HCT116 (cell line): ENCODE measurements around the gene TOP1. TPM values are rescaled to one million over a fixed set of nuclear protein-coding genes. Genes with fewer than 3 reads are reported as not detected.

Experiments
- ATAC-seq: fragments of 200-7000 bp; cut with Tn5 transposase; 2 replicates; pipeline ENCODE4 v1.9.1; 2020; ENCODE audit warnings: mild to moderate bottlenecking, moderate library complexity
- BruUV-seq: library from RNA; stranded (reverse); fragments of 400-500 nt; replicated peaks from 2 replicates; lab custom pipeline; 2021; lab: Mats Ljungman, UMichigan
- CTCF ChIA-PET: fragments of 300-600 bp; sonication (Branson Sonifier 250); formaldehyde crosslinking; loops from one replicate; lab custom pipeline; 2021; ENCODE audit warnings: antibody characterized with exemption; lab: Charles Lee
- POLR2A ChIA-PET: fragments of 300-600, 350-600 bp; sonication (Branson Sonifier 250); formaldehyde crosslinking; loops from one replicate; lab custom pipeline; 2021; ENCODE audit warnings: antibody characterized with exemption; lab: Charles Lee
- RAD21 ChIA-PET, 2 experiments: fragments of 300-600 bp; sonication (Branson Sonifier 250); formaldehyde crosslinking; loops; one replicate each; lab custom pipeline; 2023; ENCODE audit warnings: low total read pairs in 2 of 2; ENCODE audit not compliant: uncharacterized antibody in 2 of 2, unreplicated experiment in 2 of 2, low non-redundant PET in 1 of 2; lab: Charles Lee
- DNase-seq: peaks from one replicate; pipeline ENCODE4 v3.0.0-alpha.2; 2010; ENCODE audit warnings: low read depth, low spot score
- H2AFZ ChIP-seq: fragments of 200-600 bp; shearing (Covaris generic), sonication (generic); 2 replicates; pipeline ENCODE4 v1.6.1; 2017; ENCODE audit warnings: low read depth, mixed run types, mixed read lengths, antibody characterized with exemption, low read length; ENCODE audit not compliant: poor library complexity, severe bottlenecking
- H3K27ac ChIP-seq: 2 replicates; pipeline ENCODE4 v1.5.1; 2012; ENCODE audit warnings: low read depth, low read length
- H3K27me3 ChIP-seq: fragments of 200-600 bp; sonication (generic); 2 replicates; pipeline ENCODE4 v1.6.1; 2016; ENCODE audit warnings: mixed run types, low read length, mixed read lengths; ENCODE audit not compliant: insufficient read depth
- H3K36me3 ChIP-seq, 2 experiments: fragments of 200-500 bp in 1 of 2; fragments of 200-600 bp in 1 of 2; sonication (Bioruptor generic) in 1 of 2; sonication (generic) in 1 of 2; 2 replicates each; pipeline versions ENCODE4 v1.5.1 to v1.6.1; 2014 to 2016; ENCODE audit warnings: low read length in 2 of 2, inconsistent platforms in 1 of 2, mixed read lengths in 1 of 2, mixed run types in 1 of 2; ENCODE audit not compliant: insufficient read depth in 2 of 2, control insufficient read depth in 1 of 2
- H3K4me1 ChIP-seq, 2 experiments: fragments of 200-600 bp in 1 of 2; sonication (generic) in 1 of 2; 2 replicates each; pipeline versions ENCODE4 v1.5.1 to v1.6.1; 2012 to 2017; ENCODE audit warnings: low read length in 2 of 2, inconsistent platforms in 1 of 2, mild to moderate bottlenecking in 1 of 2, mixed read lengths in 1 of 2, mixed run types in 1 of 2, moderate library complexity in 1 of 2; ENCODE audit not compliant: insufficient read depth in 2 of 2, control insufficient read depth in 1 of 2
- H3K4me2 ChIP-seq: fragments of 200-600 bp; sonication (generic); 2 replicates; pipeline ENCODE4 v1.6.1; 2017; ENCODE audit warnings: mixed run types, low read length, mixed read lengths
- H3K4me3 ChIP-seq, 2 experiments: fragments of 200-600 bp in 1 of 2; sonication (generic) in 1 of 2; replicated peaks in 1 of 2; 2 replicates each; pipeline ENCODE4 v1.5.1; 2011 to 2016; ENCODE audit warnings: low read length in 2 of 2, control low read depth in 1 of 2, low read depth in 1 of 2, mild to moderate bottlenecking in 1 of 2, mixed read lengths in 1 of 2, mixed run types in 1 of 2
- H3K79me2 ChIP-seq: fragments of 200-600 bp; sonication (generic); 2 replicates; pipeline ENCODE4 v1.6.1; 2017; ENCODE audit warnings: mild to moderate bottlenecking, mixed run types, low read length, moderate library complexity, mixed read lengths; ENCODE audit not compliant: insufficient read depth
- H3K9ac ChIP-seq: fragments of 200-600 bp; sonication (generic); 2 replicates; pipeline ENCODE4 v1.6.1; 2016; ENCODE audit warnings: low read length, mixed read lengths
- H3K9me2 ChIP-seq: fragments of 200-600 bp; sonication (generic), shearing (Covaris generic); 2 replicates; pipeline ENCODE4 v1.6.1; 2017; ENCODE audit warnings: mixed run types, mild to moderate bottlenecking, moderate library complexity; ENCODE audit not compliant: insufficient read depth
- H3K9me3 ChIP-seq, 2 experiments: fragments of 200-500 bp in 1 of 2; fragments of 200-600 bp in 1 of 2; sonication (Bioruptor generic) in 1 of 2; sonication (generic) in 1 of 2; 2 replicates each; pipeline ENCODE4 v1.6.1; 2014 to 2017; ENCODE audit warnings: low read length in 2 of 2, mixed read lengths in 2 of 2, inconsistent platforms in 1 of 2, low read depth in 1 of 2, mild to moderate bottlenecking in 1 of 2, mixed run types in 1 of 2, moderate library complexity in 1 of 2; ENCODE audit not compliant: control insufficient read depth in 1 of 2, insufficient read depth in 1 of 2
- H4K20me1 ChIP-seq: fragments of 200-600 bp; sonication (generic), shearing (Covaris generic); 2 replicates; pipeline ENCODE4 v1.6.1; 2017; ENCODE audit warnings: mixed run types, mild to moderate bottlenecking, moderate library complexity; ENCODE audit not compliant: insufficient read depth
- JUND ChIP-seq: IDR thresholded peaks from 2 replicates; pipeline ENCODE4 v1.6.1; 2012
- POLR2A ChIP-seq: IDR thresholded peaks from 2 replicates; pipeline ENCODE4 v1.7.0; 2011; ENCODE audit warnings: borderline replicate concordance; ENCODE audit not compliant: insufficient read depth, insufficient read length; ENCODE audit errors: extremely low read depth
- SRF ChIP-seq: IDR thresholded peaks from 2 replicates; pipeline ENCODE4 v1.6.1; 2012; ENCODE audit warnings: low read depth
- ZNF274 ChIP-seq: fragments of 200-500 bp; sonication (Bioruptor generic); IDR thresholded peaks from 2 replicates; pipeline ENCODE4 v1.6.1; 2014; ENCODE audit warnings: mild to moderate bottlenecking, low read depth, low read length, inconsistent platforms
- intact Hi-C: fragments of 100-400 bp; cut with micrococcal nuclease; formaldehyde crosslinking; loops from 2 replicates; pipeline ENCODE4 v1.10.0; 2022
- total RNA-seq: library from RNA; stranded (reverse); gene quantifications from one replicate; pipeline ENCODE4 v1.2.1, GENCODE V29; 2021; ENCODE audit not compliant: unreplicated experiment
- TF ChIP-seq, protein P1 (sequence below): IDR thresholded peaks from 2 replicates; pipeline ENCODE4 v1.6.1; 2011; ENCODE audit warnings: mild to moderate bottlenecking, low read length, moderate library complexity; ENCODE audit not compliant: insufficient replicate concordance; ENCODE audit errors: extremely low read depth
- TF ChIP-seq, protein P2 (sequence below): IDR thresholded peaks from 2 replicates; pipeline ENCODE4 v1.6.1; 2012; ENCODE audit warnings: low read depth

TOP1 gene
- total RNA-seq, 1 experiment from 2014 or later = 190 TPM

DNA sequence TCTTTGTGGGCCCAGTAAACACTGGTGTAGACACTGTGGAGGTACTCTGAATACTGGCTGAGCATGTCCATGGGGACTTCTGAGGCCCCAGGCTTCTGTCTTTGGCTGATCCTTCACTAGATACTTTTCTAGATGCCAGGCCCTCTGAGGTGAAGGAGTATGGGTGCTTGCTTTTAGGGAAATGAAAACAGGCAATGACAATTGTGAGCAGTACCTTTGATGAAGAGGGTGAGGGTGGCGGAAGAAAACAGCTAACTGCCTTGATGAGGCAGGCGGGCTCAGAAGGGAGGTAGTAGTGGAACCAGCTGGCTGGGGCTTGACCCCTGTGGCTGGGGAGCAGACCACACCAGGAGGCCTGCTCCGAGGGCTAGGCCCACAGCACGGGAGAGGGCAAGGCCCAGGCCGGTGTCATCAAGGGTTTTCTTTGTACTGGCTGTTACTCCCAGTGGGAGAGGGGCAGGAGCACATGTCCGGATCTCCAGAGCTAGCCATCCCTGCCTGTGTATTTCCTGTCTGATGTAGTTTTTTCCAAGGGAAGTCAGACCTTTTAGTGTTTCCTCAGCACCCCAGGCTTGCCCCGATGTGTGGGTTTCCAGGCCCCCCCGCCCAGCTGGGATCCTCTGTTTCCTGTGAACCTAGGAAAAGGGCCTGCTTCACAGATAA lies 112.7 kb downstream of the TOP1 start:
- no peaks in the 10 kb centered on the region for H3K27me3 ChIP-seq
- H3K4me2 ChIP-seq = no peak overlapping the region
- ATAC-seq (no peak), DNase-seq (no peak)
- peaks cover 0 to 5% of the 10 kb centered on the region in 2 experiments; a peak in 1 of 4 replicates for H3K36me3 ChIP-seq
- no peak overlapping the region for H2AFZ ChIP-seq
- H3K4me3 ChIP-seq = no peak overlapping the region
- no peak overlapping the region for H3K9ac ChIP-seq
- RAD21 ChIA-PET = no interaction called here
- intact Hi-C loops = no loop called here
- peaks cover 75% of the 10 kb centered on the region for H3K79me2 ChIP-seq
- no peak overlapping the region for H3K27ac ChIP-seq
- CTCF ChIA-PET = no interaction called here
- TF ChIP-seq SRF (no peak), JUND (no peak), ZNF274 (no peak), POLR2A (no peak)
- TF ChIP-seq, protein P1, sequence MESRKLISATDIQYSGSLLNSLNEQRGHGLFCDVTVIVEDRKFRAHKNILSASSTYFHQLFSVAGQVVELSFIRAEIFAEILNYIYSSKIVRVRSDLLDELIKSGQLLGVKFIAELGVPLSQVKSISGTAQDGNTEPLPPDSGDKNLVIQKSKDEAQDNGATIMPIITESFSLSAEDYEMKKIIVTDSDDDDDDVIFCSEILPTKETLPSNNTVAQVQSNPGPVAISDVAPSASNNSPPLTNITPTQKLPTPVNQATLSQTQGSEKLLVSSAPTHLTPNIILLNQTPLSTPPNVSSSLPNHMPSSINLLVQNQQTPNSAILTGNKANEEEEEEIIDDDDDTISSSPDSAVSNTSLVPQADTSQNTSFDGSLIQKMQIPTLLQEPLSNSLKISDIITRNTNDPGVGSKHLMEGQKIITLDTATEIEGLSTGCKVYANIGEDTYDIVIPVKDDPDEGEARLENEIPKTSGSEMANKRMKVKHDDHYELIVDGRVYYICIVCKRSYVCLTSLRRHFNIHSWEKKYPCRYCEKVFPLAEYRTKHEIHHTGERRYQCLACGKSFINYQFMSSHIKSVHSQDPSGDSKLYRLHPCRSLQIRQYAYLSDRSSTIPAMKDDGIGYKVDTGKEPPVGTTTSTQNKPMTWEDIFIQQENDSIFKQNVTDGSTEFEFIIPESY = no peak
- TF ChIP-seq, protein P2, sequence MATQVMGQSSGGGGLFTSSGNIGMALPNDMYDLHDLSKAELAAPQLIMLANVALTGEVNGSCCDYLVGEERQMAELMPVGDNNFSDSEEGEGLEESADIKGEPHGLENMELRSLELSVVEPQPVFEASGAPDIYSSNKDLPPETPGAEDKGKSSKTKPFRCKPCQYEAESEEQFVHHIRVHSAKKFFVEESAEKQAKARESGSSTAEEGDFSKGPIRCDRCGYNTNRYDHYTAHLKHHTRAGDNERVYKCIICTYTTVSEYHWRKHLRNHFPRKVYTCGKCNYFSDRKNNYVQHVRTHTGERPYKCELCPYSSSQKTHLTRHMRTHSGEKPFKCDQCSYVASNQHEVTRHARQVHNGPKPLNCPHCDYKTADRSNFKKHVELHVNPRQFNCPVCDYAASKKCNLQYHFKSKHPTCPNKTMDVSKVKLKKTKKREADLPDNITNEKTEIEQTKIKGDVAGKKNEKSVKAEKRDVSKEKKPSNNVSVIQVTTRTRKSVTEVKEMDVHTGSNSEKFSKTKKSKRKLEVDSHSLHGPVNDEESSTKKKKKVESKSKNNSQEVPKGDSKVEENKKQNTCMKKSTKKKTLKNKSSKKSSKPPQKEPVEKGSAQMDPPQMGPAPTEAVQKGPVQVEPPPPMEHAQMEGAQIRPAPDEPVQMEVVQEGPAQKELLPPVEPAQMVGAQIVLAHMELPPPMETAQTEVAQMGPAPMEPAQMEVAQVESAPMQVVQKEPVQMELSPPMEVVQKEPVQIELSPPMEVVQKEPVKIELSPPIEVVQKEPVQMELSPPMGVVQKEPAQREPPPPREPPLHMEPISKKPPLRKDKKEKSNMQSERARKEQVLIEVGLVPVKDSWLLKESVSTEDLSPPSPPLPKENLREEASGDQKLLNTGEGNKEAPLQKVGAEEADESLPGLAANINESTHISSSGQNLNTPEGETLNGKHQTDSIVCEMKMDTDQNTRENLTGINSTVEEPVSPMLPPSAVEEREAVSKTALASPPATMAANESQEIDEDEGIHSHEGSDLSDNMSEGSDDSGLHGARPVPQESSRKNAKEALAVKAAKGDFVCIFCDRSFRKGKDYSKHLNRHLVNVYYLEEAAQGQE = no peak
- no peaks in the 10 kb centered on the region for H3K9me2 ChIP-seq
- peaks cover 8 to 16% of the 10 kb centered on the region in 2 experiments; a peak in 3 of 4 replicates for H3K4me1 ChIP-seq
- no TSS peak for BruUV-seq
- POLR2A ChIA-PET = no interaction called here
- no peaks in the 10 kb centered on the region for H4K20me1 ChIP-seq
- H3K9me3 ChIP-seq = no peaks in the 10 kb centered on the region
